ENCODE measurements around the gene CCDC9. TPM values are rescaled to one million over a fixed set of nuclear protein-coding genes. Genes with fewer than 3 reads are reported as not detected.

The CCDC9 gene
- total and polyA plus RNA-seq, 4 donors: 17.5 to 44.5 (median 34.5) TPM

- H3K36me3 ChIP-seq (ENCODE audit: control insufficient read depth in 4 of 4, insufficient read depth in 4 of 4, low read length in 4 of 4): peaks cover 14 to 54% (median 42%) of the 10 kb centered on the region in 4 donors
- TF ChIP-seq CTCF (IDR thresholded peaks at IDR 0.05; ENCODE audit: control extremely low read depth, extremely low read depth): no peak
- DNase-seq: no peak
- no peak overlapping the region for H3K4me3 ChIP-seq
- no peaks in the 10 kb centered on the region for H3K27me3 ChIP-seq (ENCODE audit: control insufficient read depth in 3 of 3, insufficient read depth in 3 of 3, low read length in 2 of 3)
- H3K27ac ChIP-seq (ENCODE audit: low read depth in 1 of 2, low read length in 1 of 2): no peak overlapping the region
- 94 to 95% methylated on average over 30 of the region's 30 CpGs for WGBS, 2 donors
- ATAC-seq (ENCODE audit: insufficient read depth, low FRiP score): no peak
- no peak overlapping the region for H3K9ac ChIP-seq (ENCODE audit: insufficient read depth in 1 of 2, low read length in 2 of 2)
- no peaks in the 10 kb centered on the region for H3K9me3 ChIP-seq (ENCODE audit: control insufficient read depth in 4 of 4, insufficient read depth in 3 of 4, low read length in 3 of 4)
- H3K4me1 ChIP-seq (ENCODE audit: control insufficient read depth in 5 of 5, insufficient read depth in 5 of 5, low read length in 5 of 5): no peaks in the 10 kb centered on the region
Measured at GRCh38 chr19:47264629-47265028, 8.3 kb downstream of the CCDC9 start.

GRCh38 chr19:47266401-47266941 lies 10.1 kb downstream of the CCDC9 start:
- peaks cover 15 to 52% (median 29%) of the 10 kb centered on the region in 4 donors for H3K36me3 ChIP-seq (ENCODE audit: control insufficient read depth in 4 of 4, insufficient read depth in 4 of 4, low read length in 4 of 4)
- no peaks in the 10 kb centered on the region for H3K9me3 ChIP-seq (ENCODE audit: control insufficient read depth in 4 of 4, insufficient read depth in 3 of 4, low read length in 3 of 4)
- H3K4me1 ChIP-seq (ENCODE audit: control insufficient read depth in 5 of 5, insufficient read depth in 5 of 5, low read length in 5 of 5): no peaks in the 10 kb centered on the region
- 92 to 94% methylated on average over 20 to 21 of the region's 21 CpGs for WGBS, 2 donors
- H3K9ac ChIP-seq (ENCODE audit: insufficient read depth in 1 of 2, low read length in 2 of 2): no peak overlapping the region
- no peaks in the 10 kb centered on the region for H3K27me3 ChIP-seq (ENCODE audit: control insufficient read depth in 3 of 3, insufficient read depth in 3 of 3, low read length in 2 of 3)
- DNase-seq: peak in 1 of 3 donors; percentile 53
- ATAC-seq (ENCODE audit: insufficient read depth, low FRiP score): no peak
- no peak for TF ChIP-seq CTCF (IDR thresholded peaks at IDR 0.05; ENCODE audit: control extremely low read depth, extremely low read depth)
- no peak overlapping the region for H3K27ac ChIP-seq (ENCODE audit: low read depth in 1 of 2, low read length in 1 of 2)
- no peak overlapping the region for H3K4me3 ChIP-seq

GRCh38 chr19:47267350-47267759 lies 11.0 kb downstream of the CCDC9 start:
- DNase-seq (no peak), ATAC-seq (ENCODE audit: insufficient read depth, low FRiP score) (no peak)
- H3K4me1 ChIP-seq (ENCODE audit: control insufficient read depth in 5 of 5, insufficient read depth in 5 of 5, low read length in 5 of 5): peaks cover 0 to 4% (median under 1%) of the 10 kb centered on the region in 5 donors
- no peak overlapping the region for H3K27ac ChIP-seq (ENCODE audit: low read depth in 1 of 2, low read length in 1 of 2)
- H3K27me3 ChIP-seq (ENCODE audit: control insufficient read depth in 3 of 3, insufficient read depth in 3 of 3, low read length in 2 of 3): no peaks in the 10 kb centered on the region
- H3K9me3 ChIP-seq (ENCODE audit: control insufficient read depth in 4 of 4, insufficient read depth in 3 of 4, low read length in 3 of 4): no peaks in the 10 kb centered on the region
- TF ChIP-seq CTCF (IDR thresholded peaks at IDR 0.05; ENCODE audit: control extremely low read depth, extremely low read depth): no peak
- H3K9ac ChIP-seq (ENCODE audit: insufficient read depth in 1 of 2, low read length in 2 of 2): no peak overlapping the region
- 93 to 96% methylated on average over 14 of the region's 14 CpGs for WGBS, 2 donors
- H3K4me3 ChIP-seq: no peak overlapping the region
- peaks cover 16 to 54% (median 29%) of the 10 kb centered on the region in 4 donors for H3K36me3 ChIP-seq (ENCODE audit: control insufficient read depth in 4 of 4, insufficient read depth in 4 of 4, low read length in 4 of 4)

- Histone ChIP-seq H3K4me3 (no peak overlapping the region), H3K36me3 (ENCODE audit: control insufficient read depth in 4 of 4, insufficient read depth in 4 of 4, low read length in 4 of 4) (peaks cover 16 to 52% (median 25%) of the 10 kb centered on the region in 4 donors), H3K27ac (ENCODE audit: low read depth in 1 of 2, low read length in 1 of 2) (no peak overlapping the region), H3K4me1 (ENCODE audit: control insufficient read depth in 5 of 5, insufficient read depth in 5 of 5, low read length in 5 of 5) (peaks cover 0 to 10% (median 7%) of the 10 kb centered on the region in 5 donors), H3K9me3 (ENCODE audit: control insufficient read depth in 4 of 4, insufficient read depth in 3 of 4, low read length in 3 of 4) (no peaks in the 10 kb centered on the region), H3K27me3 (ENCODE audit: control insufficient read depth in 3 of 3, insufficient read depth in 3 of 3, low read length in 2 of 3) (no peaks in the 10 kb centered on the region), H3K9ac (ENCODE audit: insufficient read depth in 1 of 2, low read length in 2 of 2) (no peak overlapping the region)
- WGBS, 2 donors: 88% methylated on average over 6 of the region's 6 CpGs
- no peak for ATAC-seq (ENCODE audit: insufficient read depth, low FRiP score)
- TF ChIP-seq CTCF (IDR thresholded peaks at IDR 0.05; ENCODE audit: control extremely low read depth, extremely low read depth): no peak
- DNase-seq: no peak
Measured at GRCh38 chr19:47268028-47268427, 11.7 kb downstream of the CCDC9 start.

Measured in lung (tissue), 12 donors.